Cardiac septum (tissue), 1 donor: ENCODE measurements around the gene RNF220. TPM values are rescaled to one million over a fixed set of nuclear protein-coding genes. Genes with fewer than 3 reads are reported as not detected.

Experiments used
- DNase-seq: peaks from one replicate; pipeline ENCODE4 v3.0.0-alpha.2; 2020; ENCODE audit warnings: low spot score
- intact Hi-C: fragments of 100-400 bp; cut with DNase I; formaldehyde crosslinking; loops from one replicate; pipeline ENCODE4 v1.14.0; 2022
- total RNA-seq: library from RNA; stranded (reverse); fragmentation: NEBNext Ultra II Directional; extraction: Animal tissue kit (Norgen Biotek cat#: 25700); gene quantifications from one replicate; pipeline ENCODE4 v1.2.1, GENCODE V29; 2021
- donor health status: DM: no; HTN: no; CAD: no.

The RNF220 gene
- total RNA-seq, 1 donor from 2014 or later = 45.6 TPM

DNA sequence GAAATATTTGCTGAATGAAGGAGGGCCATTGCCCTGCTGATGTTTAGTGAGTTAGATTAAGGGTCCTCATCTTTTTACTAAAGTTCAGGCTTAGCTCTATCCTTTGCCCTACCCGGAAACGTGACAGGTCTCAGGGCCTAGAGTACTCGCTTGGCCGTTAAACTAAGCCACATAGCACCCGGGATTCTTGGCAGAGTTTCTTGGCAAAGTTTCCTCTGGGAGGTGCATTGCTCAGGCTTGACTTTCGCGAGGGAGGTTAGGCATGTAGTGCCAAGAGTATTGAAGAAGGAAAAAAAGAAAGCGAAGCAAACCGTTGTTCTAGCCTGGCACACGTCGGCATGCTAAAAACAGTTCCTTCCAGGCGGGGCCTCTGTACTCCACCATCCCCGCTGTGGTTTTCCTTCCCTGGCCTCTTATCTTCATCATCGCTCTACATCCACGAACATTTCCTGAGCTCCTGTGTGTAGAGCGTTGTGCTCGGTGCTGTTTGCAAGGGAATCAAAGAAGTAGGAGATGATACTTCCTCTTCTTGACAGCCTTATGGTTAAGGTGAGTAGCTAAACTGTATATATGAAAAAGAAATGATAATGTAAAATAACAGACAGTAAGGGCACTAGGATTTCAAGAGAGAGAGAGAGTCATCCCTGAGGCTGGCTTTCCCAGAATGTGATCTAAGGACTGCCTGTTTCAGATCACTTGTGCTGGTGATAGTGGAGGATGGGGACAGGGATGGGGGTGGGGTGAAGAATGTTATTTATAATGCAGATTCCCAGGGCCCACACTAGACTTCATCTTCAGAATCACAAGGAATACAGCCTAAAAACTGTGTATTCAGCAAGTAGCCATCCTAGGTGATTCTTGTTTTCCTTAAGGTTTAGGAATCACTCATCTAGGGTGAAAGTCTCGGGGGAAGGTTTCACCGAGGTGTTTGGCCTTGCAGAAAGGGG lies 18.8 kb downstream of the RNF220 start:
- no peak for DNase-seq
- intact Hi-C loops = loop anchor here (2.0 to 10.0 kb wide), 4 partner anchors 17 to 209 kb away; partner anchors contain the start of gene DMAP1

DNA sequence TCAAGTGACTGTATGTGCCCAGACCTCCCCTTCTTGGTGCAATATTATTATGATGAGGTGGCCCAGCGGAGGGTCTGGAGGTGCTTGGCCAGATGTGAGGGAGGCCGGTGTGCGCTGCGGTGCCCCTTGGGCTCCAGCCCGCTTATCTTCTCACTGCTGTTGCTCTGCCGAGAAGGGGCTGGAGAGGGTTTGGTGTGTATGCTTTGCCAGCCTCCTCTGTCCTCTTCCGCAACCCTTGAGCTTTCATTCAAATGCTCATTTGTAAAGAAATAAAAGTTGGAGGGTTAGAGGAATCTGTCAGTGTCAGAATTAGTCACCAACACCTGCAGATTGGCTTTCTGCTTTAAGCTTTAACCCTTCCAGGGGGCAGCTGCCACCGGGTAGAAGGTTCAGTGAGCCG lies 19.7 kb downstream of the RNF220 start:
- intact Hi-C loops = loop anchor here (2.0 to 10.0 kb wide), 3 partner anchors 58 to 210 kb away; partner anchors contain the start of gene DMAP1

DNA sequence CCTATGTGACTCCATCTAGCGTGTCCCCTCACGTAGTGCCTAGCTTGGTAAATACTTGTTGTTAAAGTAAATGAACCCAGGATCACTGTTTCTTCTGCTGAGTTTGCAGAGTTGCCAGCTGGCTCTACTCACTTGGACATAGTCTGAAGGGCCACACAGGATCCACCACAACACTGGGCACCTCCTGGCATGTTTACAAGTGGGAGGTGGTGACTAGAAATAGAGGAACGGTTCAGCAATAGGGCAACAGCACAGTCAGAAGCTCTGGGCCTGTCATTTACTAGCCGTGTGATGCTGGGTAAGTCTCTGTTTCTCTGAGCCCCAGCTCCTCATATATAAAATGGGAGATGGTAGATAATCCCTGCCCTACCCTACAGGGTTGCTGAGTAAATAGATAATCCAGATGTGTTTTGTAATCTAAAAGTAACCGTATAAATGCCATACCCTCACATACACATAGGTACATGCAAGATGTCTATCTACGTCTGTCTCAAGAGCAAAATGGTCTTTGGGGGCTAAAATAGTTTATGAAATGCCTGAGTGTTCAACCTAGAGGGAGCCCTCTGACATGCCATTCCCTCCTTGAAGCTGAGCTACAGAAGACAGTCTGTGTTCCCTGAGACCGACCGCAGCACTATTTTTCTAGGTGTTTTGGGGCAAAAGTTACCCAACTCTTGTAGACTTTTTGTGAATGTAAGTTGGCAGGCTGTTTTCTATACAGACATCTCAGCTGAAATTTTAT lies 20.5 kb downstream of the RNF220 start:
- intact Hi-C loops = loop anchor here (2.0 to 10.0 kb wide), 2 partner anchors 71 to 211 kb away; partner anchors contain the start of gene DMAP1
- DNase-seq = no peak

More for the DNA sequence above, 19.7 kb downstream of the RNF220 start:
- no peak for DNase-seq

DNA sequence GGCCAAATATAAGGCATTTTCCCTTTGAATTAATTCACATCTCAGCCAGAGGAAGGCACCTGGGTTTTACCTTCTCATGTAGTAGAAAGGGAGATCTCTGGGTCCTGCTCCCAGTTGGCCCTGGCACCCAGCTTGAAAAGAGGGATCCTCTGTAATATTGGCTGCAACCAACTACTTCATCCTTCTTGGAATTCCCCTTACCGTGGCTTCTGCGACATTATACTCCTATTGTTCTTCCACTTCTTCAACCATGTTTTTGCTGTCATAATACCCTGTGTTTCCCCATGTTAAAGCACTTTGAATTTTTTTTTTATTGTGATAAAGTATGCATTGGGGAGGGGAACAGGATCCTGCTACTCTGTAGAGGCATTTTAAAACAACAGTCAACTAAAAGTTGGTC lies 26.8 kb downstream of the RNF220 start:
- no peak for DNase-seq
- intact Hi-C loops = no loop called here

DNA sequence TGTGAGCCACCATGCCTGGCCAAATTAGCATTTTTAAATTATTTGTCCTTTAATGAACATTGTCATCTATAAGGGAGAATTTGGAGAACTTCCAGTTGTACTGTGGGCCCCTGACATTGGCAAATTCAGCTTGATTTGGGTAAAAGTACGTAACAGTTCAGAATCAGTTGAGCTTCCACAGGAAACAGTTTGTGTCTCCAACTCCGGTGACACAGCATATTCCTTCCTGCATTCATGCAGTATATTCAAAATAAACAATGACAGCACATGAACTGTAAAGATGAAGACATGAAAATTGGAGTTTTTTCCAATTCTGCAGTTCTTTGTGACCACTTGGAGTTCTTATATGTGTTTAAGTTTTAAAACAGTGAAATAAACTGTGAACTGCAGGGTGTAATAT lies 28.2 kb downstream of the RNF220 start:
- intact Hi-C loops = no loop called here
- no peak for DNase-seq

DNA sequence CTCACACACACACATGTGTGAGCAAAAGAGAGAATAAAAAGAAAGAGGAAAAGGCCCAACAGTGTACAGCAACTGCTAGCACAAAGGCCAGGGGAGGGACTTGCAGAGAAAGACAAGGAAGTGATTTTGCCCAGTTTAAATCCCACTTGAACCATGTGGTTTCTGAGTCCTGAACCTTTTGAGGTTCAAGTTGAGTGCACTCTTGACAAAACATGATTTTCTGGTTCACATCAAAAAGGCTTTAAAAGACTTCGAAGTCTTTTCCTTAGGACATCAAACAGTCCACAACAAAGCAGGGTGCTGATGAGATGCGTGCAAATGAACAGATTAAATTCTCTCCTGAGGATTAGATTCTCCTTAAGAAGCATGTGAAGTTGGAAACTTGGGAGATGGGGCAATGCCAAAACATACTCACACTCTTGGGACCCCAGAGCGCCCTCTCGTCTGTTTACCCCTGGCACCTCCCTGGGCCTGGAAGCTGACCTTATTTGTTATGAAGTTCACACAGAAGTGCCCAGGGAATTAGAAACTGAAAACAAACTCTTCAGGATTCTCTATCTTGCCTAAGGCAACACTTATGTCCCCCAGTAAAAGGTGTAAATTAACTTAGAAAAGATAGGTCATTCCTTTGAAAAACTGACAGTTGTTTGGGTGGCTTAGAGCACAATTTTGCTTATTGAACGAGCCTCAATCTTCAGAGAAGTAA lies 31.5 kb downstream of the RNF220 start:
- intact Hi-C loops = no loop called here
- DNase-seq = no peak

DNA sequence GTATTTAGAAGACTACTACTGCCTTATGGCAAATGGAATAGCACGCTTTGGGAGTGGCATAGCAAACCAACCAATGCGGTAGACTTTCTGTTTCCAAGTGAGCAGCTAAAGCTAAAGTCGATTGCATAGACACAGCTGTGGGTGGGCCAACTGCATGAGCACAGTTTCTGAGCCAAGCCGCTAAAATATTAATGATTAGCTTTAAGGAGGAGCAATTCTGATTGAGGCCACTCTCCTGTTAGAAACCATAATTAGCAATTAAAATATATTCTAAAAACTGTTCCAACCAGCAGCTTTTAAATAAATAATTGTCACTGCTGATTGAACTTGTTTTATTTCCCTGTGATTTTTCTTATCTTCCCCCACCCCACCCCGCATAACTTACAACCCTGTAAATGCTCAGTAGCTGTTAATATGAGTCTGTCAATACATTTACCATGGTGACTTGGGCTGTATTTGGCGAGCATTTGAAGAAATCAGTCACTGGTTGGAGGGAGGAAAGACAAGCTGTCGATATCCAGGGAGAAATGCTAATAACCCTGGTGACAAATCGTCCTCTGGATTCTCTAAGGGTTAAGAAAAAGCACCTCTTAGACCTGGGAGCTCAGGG lies 32.2 kb downstream of the RNF220 start:
- DNase-seq = no peak
- intact Hi-C loops = no loop called here

DNA sequence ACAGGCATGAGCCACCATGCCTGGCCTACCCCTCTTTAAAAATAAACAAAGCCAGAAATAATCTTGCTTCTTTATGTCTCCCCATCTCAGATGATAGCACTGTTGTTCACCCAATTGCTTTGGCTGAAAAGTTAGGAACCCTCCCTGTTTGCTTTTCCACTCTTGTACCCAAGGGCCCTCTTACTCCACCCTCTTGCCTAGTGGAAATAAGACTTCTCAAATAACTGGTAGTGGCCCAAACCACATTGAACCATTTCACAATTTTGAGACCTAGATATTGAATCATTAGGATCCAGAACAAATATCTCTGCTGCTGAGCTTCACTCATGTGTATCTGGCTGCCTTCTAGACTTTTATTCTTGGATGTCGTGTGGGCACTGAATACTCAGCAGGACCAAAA lies 37.7 kb downstream of the RNF220 start:
- intact Hi-C loops = no loop called here
- no peak for DNase-seq

DNA sequence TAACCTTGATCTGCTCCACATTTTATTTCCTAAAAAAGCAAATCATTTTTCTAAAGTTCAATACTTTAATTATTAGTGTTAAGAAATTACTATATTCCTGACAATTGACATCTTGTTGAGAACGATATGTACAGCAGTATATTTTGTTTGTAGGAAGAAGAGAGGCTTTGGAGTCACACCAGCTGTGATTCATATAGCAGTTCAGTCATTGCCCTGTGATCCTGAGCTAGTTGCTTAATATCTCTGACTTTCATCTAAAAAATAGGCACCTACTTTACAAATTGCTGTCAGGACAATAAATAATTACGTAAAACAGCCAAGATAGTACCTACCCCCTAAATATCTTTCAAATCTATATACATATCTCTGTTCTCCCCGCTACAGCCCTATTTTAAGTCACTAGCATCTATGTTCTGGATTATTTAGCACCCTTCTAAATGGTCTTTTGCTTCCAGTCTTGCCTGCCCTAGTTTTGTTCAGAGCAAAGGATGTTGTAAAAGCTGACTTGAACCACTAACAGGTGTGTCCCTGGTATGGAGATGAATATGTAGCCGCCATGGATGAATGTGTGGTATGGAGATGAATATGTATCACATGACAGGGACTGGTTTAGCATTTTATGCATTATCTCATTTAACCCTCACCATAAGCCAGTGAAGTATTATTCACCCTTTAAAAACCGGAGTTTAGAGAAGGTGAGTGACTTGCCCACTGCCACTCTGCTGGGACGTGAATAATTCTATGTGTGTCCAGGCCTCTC lies 42.2 kb downstream of the RNF220 start:
- intact Hi-C loops = no loop called here
- DNase-seq = no peak

DNA sequence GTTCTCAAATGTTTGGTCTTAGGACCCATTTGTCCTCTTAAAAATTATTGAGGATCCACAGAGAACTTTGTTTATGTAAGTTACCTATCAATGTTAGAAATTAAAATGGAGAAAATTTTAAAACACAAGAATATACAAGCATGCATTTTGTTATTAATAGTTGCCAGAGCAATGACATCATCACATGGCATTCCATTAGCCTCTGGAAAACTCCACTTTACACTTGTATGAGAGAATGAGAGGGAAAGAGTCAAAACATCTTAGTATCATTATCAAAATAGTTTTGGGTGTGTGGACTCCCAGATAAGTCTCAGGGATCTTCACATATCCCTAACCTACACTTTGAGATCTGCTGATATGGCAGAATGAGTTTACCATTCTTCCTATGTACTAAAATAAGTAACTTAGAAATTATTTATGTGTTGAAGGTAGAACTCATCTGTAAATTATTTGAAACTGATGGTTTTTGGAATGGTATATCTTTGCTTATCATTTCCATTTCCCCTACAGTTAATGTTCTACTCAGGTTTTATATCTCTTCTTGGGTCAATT lies 48.8 kb downstream of the RNF220 start:
- DNase-seq = no peak
- intact Hi-C loops = no loop called here

DNA sequence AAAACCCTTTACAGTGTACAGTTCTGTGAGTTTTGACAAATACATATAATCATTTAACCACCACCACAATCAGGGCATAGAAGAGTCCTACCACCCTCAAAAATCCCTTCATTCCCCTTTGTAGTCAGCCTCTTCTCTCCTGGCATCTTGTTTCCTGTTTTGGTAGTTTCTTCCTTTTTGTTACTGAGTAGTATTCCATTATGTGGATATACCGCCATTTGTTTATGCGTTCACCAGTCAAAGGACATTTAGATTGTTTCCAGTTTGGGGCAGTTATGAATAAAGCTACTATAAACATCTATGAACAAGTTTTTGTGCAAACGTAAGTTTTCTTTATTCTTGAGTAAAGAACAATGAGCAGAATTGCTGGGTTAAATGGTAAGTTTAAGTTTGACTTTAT lies 49.6 kb downstream of the RNF220 start:
- intact Hi-C loops = no loop called here
- DNase-seq = no peak

DNA sequence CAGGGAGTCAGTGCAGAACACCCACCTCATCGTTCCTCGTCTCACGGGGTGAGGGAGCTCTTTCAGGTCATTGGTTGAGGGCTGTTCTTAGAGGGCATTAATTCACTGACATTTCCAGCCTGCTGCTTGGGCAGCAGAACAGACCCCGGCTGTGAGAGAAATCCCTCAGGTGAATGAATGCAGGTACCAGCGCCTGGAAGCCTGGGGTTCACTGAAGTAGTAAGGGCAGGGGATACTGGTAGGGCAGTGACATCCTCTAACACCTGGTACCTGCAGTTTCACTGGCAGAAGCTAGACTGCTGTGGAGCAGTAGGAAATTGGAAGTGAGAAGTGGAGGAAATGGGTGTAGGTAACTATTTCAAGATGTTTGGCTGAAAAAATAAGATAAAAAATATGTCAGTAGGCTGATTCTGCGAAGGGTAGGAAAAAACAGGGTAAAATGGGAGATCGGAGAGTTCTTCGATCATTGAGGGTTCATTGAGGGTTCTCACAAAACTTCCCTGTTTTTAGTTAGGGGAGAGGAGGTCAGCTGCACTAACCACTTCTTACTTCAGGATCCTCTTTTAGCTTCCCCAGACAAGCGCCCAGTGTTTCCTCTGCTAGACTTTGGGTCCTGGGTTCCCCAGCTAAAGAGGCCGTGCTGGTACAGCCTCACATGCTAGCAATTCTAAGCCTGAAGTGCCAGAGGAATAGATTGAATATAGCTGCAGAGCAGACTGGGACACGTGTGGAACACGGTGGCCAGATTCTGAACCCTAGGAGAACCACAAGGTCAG lies 55.2 kb downstream of the RNF220 start:
- intact Hi-C loops = no loop called here
- no peak for DNase-seq

DNA sequence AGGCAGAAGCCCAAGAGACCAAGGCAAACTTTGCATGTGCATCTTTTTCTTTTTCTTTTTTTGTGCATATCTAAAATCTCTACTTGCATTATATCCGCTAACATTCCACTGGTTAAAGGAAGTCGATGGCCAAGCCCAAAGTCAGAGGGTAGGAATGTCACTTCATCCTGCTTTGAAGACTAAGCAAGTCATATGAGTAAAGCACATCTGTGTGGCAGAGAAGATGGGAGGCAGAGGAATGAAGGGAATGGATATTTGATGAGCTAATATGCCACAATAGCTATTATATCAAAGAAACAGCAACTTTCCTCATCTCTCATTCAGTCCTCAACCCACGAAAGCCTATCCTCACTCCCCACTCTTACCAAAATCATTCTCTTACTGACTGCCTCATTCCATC lies 59.3 kb downstream of the RNF220 start:
- intact Hi-C loops = no loop called here
- DNase-seq = no peak

DNA sequence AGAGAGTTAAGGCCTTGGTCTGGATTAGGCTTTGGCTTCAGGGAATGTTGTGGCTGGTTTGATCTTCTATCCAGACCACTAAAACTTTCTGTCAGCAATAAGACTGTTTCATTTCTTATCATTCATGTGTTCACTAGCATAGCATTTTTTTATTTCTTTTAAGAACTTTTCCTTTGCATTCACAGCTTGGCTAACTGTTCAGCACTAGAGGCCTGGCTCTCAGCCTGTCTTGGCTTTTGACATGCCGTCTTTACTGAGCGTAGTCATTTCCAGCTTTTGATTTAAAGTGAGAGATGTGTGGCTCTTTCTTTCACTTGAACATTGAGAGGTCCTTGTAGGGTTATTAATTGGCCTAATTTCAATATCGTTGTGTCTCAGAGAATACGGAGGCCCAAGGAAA lies 62.5 kb downstream of the RNF220 start:
- DNase-seq = no peak
- intact Hi-C loops = no loop called here

DNA sequence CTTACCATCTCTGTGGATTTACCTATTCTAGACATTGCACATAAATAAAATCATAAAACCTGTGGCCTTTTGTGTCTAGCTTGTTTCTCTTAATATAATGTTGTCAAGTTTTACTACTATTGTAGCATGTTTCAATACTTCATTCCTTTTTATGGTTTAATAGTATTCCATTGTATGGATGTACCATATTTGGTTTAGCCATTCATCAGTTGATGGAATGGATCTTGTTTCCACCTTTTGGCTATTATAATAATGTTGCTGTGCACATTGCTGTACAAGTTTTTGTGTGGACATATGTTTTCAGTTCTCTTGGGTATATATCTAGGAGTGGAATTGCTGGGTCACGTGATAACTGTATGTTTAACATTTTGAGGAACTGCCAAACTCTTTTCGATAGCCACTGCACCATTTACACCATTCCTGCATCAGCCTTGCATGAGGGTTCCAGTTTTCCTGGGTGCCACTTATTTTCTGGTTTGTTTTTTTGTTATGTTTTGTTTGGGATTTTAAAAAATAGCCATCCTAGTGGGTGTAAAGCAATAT lies 66.9 kb downstream of the RNF220 start:
- DNase-seq = no peak
- intact Hi-C loops = no loop called here

DNA sequence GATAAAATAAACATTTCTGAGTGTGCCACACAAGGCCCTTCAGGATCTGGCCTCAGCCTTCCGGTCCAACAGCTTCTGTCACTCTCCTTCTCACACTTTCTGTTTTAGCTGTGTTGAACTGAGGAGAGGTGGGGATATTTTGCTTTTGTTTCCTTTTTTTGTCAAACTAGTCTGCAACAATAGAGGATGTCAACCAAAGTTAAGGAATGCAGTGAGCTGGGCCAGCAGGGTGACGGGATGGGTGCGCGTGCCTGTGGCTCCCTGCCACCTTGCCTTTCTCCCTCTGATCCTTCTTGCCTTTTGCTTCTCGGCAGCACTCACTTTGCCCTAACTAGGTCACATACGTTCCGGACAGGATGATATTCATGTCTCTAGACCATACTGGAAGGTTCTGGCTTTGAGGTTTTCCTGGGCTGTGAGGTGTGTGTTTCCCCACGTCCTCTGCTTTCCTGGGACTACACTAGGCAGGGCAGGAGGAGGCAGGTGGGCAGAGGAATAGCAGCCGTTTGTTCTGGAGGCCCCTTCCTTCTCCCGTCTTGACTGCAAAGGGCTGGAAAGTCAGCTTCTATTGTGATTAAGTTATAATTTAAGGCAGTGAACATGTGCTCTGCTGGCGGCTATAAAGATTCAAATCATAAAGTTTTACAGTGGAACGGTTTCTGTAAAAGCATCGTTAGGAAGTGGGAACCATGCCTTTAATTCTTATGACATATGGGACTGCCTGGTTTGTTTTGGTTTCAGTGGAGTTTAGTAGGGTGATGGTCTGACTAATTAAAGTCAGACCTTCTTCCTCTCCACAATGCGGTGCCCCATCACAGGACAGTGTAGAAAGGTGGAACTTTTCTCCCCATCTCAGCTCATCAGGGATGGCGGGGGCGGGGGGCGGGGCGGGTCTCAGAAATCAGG lies 67.8 kb downstream of the RNF220 start:
- DNase-seq = no peak
- intact Hi-C loops = no loop called here

DNA sequence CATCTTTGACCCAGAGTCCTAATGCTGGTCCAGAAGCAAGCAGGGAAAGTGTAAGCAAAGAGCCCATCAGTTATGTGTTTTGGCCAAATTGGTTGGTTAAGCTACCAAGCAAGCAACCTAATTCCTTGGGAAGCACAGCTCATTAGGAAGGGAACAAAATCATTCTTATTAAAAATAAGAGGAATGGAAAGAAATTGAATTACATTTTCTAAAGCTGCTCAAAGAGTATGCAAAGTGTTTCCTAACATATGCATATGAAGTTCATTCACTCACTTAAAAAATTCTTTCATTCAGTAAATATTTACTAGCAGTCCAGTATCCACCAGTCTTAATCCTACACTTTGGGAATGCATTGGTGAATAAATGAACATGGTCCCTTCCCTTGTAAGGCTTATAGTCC lies 71.8 kb downstream of the RNF220 start:
- intact Hi-C loops = no loop called here
- no peak for DNase-seq
